Fibroblast of skin of back (primary cell): Measurements from ENCODE around the gene ESPL1.
"Not testable (repeated sequence)": the region's sequence is repeated elsewhere in the genome, so short reads cannot be mapped to it uniquely, and the experiment has no call there.

Experiments
- DNase-seq: peaks from one replicate; pipeline ENCODE4 v3.0.0-alpha.2; 2013

Gene ESPL1

DNA sequence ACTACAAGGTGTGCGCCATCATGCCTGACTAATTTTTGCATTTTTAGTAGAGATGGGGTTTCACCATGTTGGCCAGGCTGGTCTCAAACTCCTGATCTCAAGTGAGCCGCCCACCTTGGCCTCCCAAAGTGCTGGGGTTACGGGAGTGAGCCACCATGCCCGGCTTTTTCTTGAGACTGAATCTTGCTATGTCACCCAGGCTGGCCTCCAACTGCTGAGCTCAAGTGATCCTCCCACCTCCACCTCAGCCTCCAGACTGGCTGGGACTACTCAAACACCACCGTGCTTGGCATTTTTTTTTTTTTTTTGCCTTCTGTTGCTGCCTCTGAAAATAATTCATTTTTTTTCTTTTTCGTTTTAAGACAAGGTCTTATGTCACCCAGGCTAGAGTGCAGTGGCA lies 8.2 kb upstream of the ESPL1 start:
- no peak for DNase-seq

DNA sequence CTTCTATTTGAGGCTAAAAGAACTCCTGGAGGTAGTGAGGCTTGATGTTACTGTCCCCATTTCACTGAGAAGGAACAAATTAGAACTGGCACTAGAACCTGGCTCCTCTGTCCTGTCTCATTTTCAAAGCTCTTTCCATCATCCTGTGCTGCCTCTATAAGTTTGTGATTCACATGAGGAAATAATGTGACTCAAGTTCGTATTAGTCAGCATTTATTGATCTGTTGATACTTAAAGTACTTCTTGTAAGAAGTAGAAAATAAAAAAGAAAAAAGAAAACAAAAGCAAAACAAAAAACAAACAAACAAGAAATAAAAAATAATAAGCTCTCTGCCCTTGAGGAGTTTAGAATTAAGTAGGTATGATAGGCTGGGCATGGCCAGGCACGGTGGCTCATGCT lies 2.3 kb upstream of the ESPL1 start:
- DNase-seq: no peak

DNA sequence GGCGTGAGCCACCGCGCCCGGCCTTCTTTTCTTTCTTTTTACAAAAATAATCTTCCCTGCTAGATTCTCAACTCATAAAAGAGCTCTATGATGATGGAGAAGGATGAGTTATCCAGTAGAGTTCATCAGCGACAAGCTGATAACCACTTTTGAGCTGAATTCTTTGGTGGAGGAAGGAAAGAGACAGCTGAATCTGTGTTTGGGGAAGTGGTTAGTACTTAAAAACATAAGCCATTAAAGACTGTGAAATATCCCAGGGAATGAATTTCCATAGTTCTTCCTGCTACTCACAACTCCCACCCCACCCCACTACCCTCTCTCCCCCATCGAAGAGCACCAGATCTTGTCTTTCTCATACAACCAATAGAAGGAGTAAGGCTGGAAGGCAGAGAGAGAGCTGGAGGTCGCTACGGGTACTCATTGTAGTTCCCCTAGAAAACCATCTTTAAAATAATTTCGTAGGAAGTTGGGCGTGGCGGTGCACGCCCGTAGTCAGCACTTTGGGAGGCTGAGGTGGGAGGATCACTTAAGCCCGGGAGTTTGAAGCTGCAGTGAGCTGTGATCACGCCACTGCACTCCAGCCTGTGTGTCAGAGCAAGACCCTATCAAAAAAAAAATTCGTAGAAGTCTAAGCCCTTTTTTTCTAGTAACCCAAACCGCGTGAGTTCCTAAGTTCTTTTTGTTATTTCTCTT lies 647 bp upstream of the ESPL1 start:
- no peak for DNase-seq

DNA sequence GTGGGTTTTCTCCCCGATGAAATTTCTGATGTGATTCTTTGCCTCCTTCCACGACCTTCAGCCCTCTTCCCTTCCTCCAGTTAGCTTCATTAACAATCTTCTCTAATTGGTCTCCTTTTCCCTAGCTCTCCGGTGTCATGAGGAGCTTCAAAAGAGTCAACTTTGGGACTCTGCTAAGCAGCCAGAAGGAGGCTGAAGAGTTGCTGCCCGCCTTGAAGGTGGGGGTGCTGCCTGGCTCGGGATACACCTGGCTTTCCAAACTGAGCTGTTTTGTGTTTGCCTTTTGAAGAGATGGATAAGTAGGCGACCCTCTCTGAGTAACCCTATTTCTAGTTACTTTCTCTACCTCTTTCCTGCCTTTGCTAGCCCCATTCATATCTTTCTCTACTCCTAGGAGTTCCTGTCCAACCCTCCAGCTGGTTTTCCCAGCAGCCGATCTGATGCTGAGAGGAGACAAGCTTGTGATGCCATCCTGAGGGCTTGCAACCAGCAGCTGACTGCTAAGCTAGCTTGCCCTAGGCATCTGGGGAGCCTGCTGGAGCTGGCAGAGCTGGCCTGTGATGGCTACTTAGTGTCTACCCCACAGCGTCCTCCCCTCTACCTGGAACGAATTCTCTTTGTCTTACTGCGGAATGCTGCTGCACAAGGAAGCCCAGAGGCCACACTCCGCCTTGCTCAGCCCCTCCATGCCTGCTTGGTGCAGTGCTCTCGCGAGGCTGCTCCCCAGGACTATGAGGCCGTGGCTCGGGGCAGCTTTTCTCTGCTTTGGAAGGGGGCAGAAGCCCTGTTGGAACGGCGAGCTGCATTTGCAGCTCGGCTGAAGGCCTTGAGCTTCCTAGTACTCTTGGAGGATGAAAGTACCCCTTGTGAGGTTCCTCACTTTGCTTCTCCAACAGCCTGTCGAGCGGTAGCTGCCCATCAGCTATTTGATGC lies 797 bp downstream of the ESPL1 start:
- no peak for DNase-seq

DNA sequence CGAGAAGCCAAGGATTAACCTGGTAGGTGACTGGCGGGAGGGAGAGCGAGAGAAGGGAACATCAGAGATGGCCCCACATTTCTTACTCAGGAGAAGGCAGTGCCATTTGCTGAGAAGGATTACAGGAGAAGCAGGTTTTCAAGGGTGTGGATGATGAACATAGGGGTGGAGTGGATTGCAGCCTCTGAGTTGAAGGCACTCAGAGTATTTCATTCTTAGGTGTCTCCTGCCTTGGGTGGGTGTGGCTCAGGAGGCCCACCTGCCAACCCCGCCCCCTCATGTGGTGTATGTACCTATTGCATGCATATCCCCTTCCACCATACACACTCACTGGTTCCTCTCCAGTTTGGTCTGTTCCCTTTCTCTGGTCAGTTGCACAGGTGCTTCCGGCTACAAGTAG lies 6.3 kb downstream of the ESPL1 start:
- no peak for DNase-seq

DNA sequence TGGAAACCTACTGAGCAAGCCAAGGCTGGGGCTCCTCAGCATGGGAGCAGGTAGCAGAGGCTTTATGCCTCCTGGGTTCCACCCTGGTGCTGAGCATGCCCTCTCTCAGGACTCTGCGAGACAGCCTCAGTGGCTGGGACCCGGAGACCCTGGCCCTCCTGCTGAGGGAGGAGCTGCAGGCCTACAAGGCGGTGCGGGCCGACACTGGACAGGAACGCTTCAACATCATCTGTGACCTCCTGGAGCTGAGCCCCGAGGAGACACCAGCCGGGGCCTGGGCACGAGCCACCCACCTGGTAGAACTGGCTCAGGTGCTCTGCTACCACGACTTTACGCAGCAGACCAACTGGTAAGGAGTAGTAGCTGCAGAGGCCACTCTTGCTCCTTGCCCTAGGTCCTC lies 8.4 kb downstream of the ESPL1 start:
- DNase-seq: no peak

DNA sequence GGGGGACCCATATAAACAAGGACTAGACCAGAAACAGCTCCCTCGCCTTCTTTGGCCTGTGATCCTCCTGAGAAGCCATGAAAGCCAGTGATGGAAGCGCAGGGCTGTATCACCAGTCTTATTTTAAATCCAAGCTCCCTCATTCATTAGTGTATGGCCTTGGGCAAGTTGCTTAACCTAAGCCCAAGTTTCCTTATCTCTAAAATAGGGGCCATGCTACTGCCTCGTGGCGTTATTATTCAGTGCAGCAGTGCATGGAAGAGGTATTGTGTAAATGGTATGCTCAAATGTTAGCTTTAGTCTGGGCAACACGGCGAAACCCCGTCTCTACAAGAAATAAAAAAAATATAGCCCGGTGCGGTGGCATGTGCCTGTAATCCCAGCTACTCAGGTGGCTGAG lies 9.9 kb downstream of the ESPL1 start:
- DNase-seq: no peak

DNA sequence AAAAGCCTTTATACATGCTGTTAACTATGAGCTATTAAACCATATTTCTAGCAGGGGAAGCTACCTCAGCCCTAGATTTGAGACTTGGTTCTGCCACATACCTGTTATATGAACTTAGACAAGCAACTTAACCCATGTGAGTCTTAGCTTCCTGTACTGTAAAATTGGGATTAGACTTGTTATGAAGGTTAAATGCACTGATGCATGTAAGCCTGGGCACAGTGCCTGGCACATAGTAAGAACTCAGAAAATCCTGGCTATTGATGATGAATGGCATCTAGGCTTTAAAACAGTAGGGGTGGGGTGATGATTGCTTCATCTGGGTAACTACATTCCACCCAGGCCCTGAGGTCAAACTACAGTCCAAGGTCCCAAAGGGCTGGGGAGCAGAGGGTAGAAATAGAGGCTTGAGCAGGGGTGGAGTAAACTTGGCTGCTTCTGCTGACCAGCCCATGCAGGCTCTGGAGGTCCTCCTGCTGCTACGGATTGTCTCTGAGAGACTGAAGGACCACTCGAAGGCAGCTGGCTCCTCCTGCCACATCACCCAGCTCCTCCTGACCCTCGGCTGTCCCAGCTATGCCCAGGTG lies 11.3 kb downstream of the ESPL1 start:
- DNase-seq: no peak

DNA sequence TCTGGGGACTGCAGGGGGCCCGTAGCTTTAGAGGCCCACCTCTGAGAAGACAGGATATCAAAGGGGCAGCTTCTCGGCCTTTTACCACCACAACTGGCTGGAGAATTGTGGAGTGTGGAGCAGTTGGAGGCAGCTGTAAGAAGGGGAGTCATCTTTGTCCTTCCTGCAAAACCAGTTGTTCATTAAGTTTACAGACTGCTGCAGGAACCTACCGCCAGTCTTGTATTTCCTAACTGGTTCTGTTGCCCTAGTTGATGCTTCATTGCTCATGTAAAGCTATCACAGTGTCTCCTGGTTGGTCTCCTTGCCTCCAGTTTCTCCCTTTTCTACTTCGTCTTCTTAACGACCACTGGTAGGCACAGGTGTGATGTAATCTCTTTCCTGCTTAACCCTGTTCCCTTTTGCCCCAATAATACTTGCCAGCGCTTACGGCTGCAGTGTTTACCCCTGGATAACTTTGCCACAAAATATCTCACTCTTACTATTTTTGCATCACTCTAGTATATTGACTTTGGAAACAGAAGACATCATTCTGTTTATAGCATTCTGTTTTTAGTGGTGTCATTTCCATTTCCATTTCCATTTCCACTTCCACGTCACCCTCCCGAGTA lies 11.9 kb downstream of the ESPL1 start:
- DNase-seq: no peak

DNA sequence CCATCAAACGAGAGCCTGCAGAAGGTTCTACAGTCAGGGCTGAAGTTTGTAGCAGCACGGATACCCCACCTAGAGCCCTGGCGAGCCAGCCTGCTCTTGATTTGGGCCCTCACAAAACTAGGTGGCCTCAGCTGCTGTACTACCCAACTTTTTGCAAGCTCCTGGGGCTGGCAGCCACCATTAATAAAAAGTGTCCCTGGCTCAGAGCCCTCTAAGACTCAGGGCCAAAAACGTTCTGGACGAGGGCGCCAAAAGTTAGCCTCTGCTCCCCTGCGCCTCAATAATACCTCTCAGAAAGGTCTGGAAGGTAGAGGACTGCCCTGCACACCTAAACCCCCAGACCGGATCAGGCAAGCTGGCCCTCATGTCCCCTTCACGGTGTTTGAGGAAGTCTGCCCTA lies 18.3 kb downstream of the ESPL1 start:
- DNase-seq: no peak

DNA sequence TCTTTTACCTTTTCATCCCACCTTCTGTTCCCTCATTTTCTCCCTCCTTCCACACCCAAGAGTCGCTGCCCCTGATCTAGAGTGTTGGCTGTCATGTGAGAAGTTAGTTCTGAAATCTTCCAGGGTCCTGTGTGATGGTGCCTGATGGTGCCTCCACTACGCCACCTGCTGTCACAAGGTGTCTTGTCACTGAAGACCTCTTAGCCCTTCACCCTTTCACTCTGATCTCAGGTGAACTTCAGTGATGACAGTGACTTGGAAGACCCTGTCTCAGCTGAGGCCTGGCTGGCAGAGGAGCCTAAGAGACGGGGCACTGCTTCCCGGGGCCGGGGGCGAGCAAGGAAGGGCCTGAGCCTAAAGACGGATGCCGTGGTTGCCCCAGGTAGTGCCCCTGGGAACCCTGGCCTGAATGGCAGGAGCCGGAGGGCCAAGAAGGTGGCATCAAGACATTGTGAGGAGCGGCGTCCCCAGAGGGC lies 19.7 kb downstream of the ESPL1 start:
- DNase-seq: peak; percentile 48

DNA sequence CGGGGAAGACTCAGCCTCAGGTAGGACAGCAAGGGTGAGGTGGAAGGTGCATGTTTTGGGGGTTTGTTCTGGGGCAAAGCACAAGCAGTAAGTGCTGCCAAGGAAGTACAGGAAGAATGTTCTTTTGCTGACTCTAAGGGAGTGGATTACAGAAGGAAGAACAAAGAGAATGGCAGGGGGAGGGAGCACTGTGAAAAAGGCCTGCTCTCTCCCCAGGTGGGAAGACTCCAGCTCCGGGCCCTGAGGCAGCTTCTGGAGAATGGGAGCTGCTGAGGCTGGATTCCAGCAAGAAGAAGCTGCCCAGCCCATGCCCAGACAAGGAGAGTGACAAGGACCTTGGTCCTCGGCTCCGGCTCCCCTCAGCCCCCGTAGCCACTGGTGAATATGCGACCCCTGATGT lies 20.2 kb downstream of the ESPL1 start:
- DNase-seq: no peak

DNA sequence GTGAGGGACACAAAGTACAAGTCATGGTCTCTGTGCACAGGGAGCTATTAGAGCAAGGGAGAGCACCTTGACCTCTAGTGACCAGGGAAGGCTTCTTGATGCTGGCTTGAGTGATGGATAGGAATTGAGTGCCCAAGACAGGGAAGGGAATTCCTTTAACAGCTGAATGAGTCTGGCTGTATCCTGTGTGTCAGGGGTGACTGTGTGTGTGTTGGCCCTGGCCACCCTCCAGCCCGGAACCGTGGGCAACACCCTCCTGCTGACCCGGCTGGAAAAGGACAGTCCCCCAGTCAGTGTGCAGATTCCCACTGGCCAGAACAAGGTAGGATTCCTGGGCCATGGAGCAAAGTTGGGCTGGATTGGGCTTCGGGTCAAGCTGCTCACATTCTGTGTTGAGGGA lies 21.8 kb downstream of the ESPL1 start:
- DNase-seq: no peak

DNA sequence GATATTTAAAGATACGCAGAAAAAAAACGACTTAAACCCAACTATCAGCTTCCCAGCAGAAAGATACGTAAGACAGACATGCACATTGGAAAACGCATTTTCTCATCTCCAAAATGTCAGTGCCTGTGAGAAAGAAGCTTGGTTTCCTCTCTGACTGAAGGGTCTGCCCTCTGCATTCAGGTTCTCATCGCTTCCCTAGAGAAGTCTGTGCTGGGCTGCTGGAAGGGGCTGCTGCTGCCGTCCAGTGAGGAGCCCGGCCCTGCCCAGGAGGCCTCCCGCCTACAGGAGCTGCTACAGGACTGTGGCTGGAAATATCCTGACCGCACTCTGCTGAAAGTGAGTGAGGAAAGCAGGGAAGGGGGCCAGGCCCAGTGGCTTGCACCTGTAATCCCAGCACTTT lies 22.6 kb downstream of the ESPL1 start:
- no peak for DNase-seq

DNA sequence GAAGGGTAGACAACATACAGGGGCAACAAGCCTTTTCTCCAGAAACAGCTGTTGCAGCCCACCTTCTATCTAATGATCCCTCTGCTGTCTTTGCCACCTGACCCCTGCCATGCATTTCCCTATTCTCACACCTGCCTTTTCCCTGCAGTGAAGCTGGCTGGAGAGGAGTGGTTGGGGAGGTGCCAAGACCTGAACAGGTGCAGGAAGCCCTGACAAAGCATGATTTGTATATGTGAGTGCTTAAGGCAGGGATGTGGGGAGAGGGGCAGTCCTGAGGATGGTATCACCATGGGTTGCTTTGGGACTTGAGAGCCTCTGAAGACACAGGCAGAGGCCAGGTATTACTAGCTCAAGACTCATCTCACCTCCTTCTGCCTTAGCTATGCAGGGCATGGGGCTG lies 24.3 kb downstream of the ESPL1 start:
- no peak for DNase-seq

DNA sequence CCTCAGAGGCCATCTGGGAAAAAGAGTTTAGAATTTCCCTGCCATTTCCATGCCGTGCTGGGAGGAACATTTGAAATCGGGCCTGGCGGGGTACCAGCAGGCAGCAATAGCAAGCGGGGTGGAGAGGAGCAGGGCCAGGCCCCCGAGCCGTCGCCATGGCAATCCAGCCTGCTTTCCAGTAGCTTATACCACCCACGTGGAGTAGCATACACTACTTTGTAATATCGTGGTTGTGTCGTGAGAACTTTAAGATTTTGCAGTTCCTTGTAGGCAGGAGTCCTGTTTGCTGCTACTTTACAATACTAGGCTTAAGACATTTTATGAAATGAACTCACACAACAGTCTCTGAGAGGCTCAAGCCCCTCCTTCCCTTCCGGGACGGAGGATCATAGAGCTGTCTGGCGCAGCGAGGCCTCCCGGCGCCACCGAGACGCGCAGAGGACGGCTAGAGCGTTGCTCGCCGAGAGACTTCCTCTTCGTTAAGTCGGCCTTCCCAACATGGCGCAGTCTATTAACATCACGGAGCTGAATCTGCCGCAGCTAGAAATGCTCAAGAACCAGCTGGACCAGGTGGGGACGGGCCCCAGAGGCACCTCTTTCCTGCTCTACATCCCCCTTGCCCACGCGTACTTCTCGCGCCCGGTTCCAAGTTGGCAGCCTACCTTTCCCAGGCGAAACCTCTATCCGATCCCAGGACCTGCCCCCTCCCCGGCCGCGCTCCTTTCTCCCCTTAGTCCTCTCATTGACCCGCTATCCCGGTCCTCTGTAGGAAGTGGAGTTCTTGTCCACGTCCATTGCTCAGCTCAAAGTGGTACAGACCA lies 27.2 kb downstream of the ESPL1 start, which contains the start of gene PFDN5:
Gene PFDN5, plus strand, starts transcription at position 473 of the 821 bp plus-strand sequence. Its CDS starts 26 bp downstream, at position 499.
- peak; percentile 89 for DNase-seq

DNA sequence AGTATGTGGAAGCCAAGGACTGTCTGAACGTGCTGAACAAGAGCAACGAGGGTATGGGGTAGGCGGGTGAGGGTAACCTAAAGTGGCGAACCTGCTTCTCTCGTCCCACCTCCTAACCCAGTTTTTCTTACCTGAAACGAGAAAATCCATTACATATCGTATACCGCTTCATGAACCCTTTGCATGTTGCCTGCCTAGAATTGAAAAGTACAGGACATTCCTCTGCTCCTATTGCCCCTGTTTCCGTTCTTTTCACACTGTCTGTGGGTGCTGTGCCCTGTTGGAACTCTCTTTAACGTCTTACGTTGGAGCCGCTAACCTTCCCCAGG lies 27.8 kb downstream of the ESPL1 start:
- no peak for DNase-seq

DNA sequence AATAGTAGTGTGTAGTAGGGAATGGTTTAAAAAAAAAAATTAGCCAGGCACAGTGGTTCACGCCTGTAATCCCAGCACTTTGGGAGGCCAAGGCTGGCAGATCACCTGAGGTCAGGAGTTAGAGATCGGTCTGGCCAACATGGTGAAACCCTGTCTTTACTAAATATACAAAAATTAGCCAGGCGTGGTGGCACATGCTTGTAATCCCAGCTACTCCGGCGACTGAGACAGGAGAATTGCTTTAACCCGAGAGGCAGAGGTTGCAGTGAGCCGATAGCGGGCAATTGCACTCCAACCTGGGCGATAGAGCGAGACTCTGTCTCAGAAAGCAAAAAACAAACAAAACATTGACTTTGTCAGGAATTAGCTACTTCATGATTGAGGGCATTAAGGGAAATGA lies 29.0 kb downstream of the ESPL1 start:
- not testable (repeated sequence) for DNase-seq

DNA sequence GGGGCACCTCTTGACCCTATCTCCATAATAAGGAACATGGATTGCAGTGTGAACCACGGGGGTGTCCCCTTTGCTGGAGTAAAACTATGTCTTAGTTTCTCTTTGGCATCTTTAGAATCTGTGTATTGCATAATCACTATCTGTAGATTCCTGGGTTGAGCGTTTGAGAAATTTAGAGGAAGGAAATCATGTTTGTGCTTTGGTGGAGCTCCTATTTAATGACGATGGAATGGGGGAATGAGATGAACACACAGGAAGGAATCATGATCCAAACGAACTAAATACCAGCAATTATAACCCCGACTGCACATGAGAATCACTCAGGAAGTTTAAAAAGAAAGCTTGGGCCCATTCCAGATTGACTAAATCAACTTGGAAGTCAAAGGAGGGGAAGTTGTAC lies 30.1 kb downstream of the ESPL1 start:
- DNase-seq: peak; percentile 73

DNA sequence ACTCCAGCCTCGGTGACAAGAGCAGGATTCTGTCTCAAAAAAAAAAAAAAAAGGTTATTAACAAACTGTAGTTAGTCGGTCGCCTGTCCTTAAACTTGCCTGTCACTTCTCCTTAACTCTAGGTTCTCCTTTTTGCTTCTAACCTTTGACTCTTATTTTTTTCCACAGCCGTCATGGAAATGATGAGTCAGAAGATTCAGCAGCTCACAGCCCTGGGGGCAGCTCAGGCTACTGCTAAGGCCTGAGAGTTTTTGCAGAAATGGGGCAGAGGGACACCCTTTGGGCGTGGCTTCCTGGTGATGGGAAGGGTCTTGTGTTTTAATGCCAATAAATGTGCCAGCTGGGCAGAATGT lies 31.0 kb downstream of the ESPL1 start:
- peak; percentile 73 for DNase-seq

DNA sequence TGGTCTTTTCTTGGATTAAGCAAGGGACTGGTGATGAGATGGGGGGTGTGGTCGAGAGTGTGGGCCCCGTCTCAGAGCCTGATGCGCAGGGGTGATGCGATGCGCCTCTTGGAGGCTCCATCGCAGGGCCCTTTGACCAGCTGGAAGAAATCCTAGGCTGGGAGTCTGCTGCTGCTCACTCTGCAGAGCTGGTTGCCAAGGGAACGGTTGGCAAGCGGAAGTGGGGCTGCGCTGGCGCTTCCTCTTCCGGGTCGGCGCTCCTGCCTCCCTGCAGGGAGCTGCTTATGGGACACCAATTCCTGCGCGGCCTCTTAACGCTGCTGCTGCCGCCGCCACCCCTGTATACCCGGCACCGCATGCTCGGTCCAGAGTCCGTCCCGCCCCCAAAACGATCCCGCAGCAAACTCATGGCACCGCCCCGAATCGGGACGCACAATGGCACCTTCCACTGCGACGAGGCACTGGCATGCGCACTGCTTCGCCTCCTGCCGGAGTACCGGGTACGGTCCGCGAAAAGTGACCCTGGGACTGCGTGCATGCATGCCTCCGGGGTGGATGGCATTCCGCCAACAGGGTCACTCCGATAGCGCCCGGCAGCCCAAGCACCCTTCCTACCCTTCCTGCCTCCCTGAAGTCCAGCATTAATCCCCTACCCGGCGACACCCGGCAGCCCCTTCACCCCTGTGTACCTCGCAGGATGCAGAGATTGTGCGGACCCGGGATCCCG lies 31.5 kb downstream of the ESPL1 start, which contains the start of gene MYG1:
Gene MYG1, plus strand, starts transcription at position 242 of the 727 bp plus-strand sequence. Its CDS starts 43 bp downstream, at position 285.
- peak; percentile 88 for DNase-seq
